Neutrophil (primary cell): ENCODE measurements around the gene CERKL.
A peak's percentile ranks its signal among the peaks of the same experiment; 100 is the strongest.
"Not testable (repeated sequence)": the region's sequence is repeated elsewhere in the genome, so short reads cannot be mapped to it uniquely, and the experiment has no call there.

ENCODE experiments used
- H3K27ac ChIP-seq: fragments of 200-600 bp; sonication (generic); 2 replicates; pipeline ENCODE4 v1.5.1; 2016; ENCODE audit warnings: mild to moderate bottlenecking, moderate library complexity
- H3K27me3 ChIP-seq: fragments of 200-600 bp; sonication (generic); 2 replicates; pipeline ENCODE4 v1.6.0; 2016; ENCODE audit warnings: mild to moderate bottlenecking
- H3K36me3 ChIP-seq: fragments of 200-600 bp; sonication (generic); 2 replicates; pipeline ENCODE4 v1.5.1; 2017
- H3K4me1 ChIP-seq, 2 experiments: fragments of 200-600 bp in 1 of 2; sonication (generic) in 1 of 2; 1 replicate in 1 of 2; 2 replicates in 1 of 2; pipeline versions ENCODE4 v1.5.1 to v1.6.1; 2013 to 2016; ENCODE audit warnings: low read depth in 1 of 2, low read length in 1 of 2, mild to moderate bottlenecking in 1 of 2, moderate library complexity in 1 of 2; ENCODE audit not compliant: control insufficient read depth in 1 of 2, insufficient read depth in 1 of 2
- H3K4me3 ChIP-seq, 2 experiments: fragments of 200-600 bp in 1 of 2; sonication (generic) in 1 of 2; 1 replicate in 1 of 2; 2 replicates in 1 of 2; pipeline ENCODE4 v1.5.1; 2013 to 2016; ENCODE audit warnings: low read depth in 1 of 2, low read length in 1 of 2, mild to moderate bottlenecking in 1 of 2, moderate library complexity in 1 of 2
- H3K9me3 ChIP-seq: fragments of 200-600 bp; sonication (generic); 2 replicates; pipeline ENCODE4 v1.5.1; 2016
- TF ChIP-seq, protein P1 (sequence below): fragments of 200-600 bp; sonication (generic); IDR thresholded peaks from 2 replicates; pipeline ENCODE4 v1.5.1; 2016; ENCODE audit warnings: antibody characterized with exemption

The CERKL gene, protein sequence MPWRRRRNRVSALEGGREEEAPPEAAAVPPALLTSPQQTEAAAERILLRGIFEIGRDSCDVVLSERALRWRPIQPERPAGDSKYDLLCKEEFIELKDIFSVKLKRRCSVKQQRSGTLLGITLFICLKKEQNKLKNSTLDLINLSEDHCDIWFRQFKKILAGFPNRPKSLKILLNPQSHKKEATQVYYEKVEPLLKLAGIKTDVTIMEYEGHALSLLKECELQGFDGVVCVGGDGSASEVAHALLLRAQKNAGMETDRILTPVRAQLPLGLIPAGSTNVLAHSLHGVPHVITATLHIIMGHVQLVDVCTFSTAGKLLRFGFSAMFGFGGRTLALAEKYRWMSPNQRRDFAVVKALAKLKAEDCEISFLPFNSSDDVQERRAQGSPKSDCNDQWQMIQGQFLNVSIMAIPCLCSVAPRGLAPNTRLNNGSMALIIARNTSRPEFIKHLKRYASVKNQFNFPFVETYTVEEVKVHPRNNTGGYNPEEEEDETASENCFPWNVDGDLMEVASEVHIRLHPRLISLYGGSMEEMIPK

DNA sequence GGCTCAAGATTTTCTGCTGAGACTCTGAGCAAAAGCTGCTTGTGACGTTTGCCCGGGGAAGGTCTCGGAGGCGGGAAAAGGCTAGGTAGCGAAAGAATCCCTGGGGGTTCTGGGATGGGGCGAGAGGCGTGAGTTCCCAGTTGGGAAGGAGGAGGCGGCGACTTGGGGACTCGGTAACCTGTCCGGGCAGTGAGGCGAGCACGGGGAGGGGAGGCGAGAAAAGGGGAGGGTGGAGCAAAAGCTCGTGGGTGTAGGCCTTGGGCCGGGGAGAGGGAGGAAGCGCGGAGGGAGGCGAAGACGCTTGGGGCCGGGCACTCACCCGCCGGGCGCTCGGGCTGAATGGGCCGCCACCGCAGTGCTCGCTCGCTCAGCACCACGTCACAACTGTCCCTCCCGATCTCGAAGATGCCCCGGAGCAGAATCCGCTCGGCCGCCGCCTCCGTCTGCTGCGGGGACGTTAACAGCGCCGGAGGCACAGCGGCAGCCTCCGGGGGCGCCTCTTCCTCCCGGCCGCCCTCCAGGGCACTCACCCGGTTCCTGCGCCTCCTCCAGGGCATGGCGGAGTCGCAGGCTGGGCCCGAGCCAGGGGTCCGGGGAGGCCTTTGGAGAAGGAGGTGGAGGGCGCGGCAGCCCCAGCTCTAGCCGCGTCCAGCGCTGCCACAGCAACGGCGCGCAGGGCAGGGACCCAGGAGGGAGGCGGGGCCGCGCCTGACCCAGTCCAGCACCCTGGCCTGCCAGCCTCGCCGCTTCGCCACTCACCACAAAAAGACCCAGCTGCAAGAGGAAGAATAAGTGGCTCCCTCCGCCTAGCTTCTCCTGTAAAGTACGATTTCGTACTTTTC is at the start of gene CERKL:
CERKL (minus strand) TSS at position 656 of the 842 bp plus-strand sequence; CDS start at position 557, 99 bp downstream.
- TF ChIP-seq, protein P1, sequence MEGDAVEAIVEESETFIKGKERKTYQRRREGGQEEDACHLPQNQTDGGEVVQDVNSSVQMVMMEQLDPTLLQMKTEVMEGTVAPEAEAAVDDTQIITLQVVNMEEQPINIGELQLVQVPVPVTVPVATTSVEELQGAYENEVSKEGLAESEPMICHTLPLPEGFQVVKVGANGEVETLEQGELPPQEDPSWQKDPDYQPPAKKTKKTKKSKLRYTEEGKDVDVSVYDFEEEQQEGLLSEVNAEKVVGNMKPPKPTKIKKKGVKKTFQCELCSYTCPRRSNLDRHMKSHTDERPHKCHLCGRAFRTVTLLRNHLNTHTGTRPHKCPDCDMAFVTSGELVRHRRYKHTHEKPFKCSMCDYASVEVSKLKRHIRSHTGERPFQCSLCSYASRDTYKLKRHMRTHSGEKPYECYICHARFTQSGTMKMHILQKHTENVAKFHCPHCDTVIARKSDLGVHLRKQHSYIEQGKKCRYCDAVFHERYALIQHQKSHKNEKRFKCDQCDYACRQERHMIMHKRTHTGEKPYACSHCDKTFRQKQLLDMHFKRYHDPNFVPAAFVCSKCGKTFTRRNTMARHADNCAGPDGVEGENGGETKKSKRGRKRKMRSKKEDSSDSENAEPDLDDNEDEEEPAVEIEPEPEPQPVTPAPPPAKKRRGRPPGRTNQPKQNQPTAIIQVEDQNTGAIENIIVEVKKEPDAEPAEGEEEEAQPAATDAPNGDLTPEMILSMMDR: no peak
- peaks cover 89% of the 10 kb centered on the region for H3K27me3 ChIP-seq
- H3K4me1 ChIP-seq: peaks cover 11 to 16% of the 10 kb centered on the region in 2 experiments
- peak within 1 kb of the TSS; percentile 23 to 55 for H3K4me3 ChIP-seq
- no peaks in the 10 kb centered on the region for H3K36me3 ChIP-seq
- no peak within 1 kb of the TSS for H3K27ac ChIP-seq
- H3K9me3 ChIP-seq: no peaks in the 10 kb centered on the region

DNA sequence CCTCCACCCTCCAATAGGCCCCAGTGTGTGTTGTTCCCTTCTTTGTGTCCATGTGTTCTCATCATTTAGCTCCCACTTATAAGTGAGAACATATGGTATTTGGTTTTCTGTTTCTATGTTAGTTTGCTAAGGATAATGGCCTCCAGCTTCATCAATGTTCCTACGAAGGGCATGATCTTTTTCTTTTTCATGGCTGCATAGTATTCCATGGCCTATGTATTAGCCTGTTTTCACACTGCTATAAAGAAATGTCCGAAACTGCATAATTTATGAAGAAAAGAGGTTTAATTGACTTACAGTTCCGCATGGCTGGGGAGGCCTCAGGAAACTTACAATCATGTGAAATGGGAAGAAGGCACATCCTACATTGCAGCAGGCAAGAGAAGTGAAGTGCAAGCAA is 45.6 kb upstream of the CERKL start:
- not testable (repeated sequence) for H3K27me3 ChIP-seq, H3K27ac ChIP-seq, H3K9me3 ChIP-seq, H3K36me3 ChIP-seq, H3K4me3 ChIP-seq
- H3K4me1 ChIP-seq: peaks cover 8 to 10% of the 10 kb centered on the region in 2 experiments

DNA sequence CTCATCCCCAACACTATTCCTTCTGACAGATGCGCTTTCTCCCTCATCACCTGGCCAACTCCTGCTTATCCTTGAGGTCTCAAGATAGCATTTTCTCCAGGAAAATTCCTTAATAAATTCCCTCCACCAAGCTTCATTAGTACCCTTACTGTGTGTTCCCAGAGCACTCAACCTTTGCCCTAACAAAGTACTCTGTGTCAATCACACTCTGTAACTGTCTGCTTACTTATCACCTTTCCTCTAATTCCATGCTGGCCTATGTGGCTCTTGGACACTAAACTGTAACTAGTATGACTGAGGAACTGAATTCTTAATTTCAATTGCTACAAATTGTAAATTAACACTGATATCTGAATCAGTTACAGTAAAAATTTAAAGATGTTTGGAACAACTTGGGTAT is 41.3 kb upstream of the CERKL start:
- no peak overlapping the region for H3K4me3 ChIP-seq
- no peaks in the 10 kb centered on the region for H3K9me3 ChIP-seq
- H3K4me1 ChIP-seq: peaks cover 15 to 18% of the 10 kb centered on the region in 2 experiments
- TF ChIP-seq, protein P1: no peak
- no peak overlapping the region for H3K27ac ChIP-seq
- H3K36me3 ChIP-seq: no peaks in the 10 kb centered on the region
- H3K27me3 ChIP-seq: no peaks in the 10 kb centered on the region

DNA sequence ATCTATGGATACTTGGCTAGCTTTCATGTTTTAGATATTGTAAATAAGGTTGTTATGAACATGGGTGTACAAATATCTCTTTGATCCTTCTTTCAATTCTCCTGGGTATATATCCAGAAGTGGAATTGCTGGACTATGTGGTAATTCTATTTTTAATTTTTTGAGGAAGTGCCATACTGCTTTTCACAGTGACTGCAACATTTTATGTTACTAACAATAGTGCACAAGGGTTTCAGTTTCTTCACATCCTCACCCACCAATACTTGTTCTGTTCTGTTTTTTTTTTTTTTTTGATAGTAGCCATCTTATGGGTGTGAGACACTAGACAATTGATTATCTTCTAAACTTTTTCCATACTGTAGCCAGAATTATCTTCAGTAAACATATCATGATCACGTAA is 40.7 kb upstream of the CERKL start:
- Histone ChIP-seq H3K9me3 (no peaks in the 10 kb centered on the region), H3K4me3 (no peak overlapping the region), H3K27me3 (no peaks in the 10 kb centered on the region), H3K4me1 (peaks cover 15 to 18% of the 10 kb centered on the region in 2 experiments), H3K27ac (peak overlapping the region; percentile 56), H3K36me3 (no peaks in the 10 kb centered on the region)
- TF ChIP-seq, protein P1: no peak

DNA sequence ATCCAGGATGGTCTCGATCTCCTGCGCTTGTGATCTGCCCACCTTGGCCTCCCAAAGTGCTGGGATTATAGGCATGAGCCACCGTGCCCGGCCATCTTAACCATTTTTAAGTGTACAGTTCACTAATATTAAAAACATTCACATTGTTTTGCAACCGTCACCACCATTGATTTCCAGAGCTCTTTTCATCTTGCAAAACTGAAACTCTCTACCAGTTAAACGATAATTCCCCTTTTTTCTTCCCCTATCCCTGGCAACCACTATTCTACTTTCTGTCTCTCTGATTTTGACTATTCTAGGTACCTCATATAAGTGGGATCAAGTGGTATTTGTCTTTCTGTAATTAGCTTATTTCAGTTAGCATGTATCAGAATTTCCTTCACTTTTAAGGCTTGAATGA is 40.2 kb upstream of the CERKL start:
- no peaks in the 10 kb centered on the region for H3K9me3 ChIP-seq
- H3K27me3 ChIP-seq: peaks cover under 1% of the 10 kb centered on the region
- peak overlapping the region; percentile 56 for H3K27ac ChIP-seq
- H3K4me3 ChIP-seq: no peak overlapping the region
- TF ChIP-seq, protein P1: no peak
- peaks cover 15 to 18% of the 10 kb centered on the region in 2 experiments for H3K4me1 ChIP-seq
- no peaks in the 10 kb centered on the region for H3K36me3 ChIP-seq
